ENCODE data around the gene OS9. TPM values are rescaled to one million over a fixed set of nuclear protein-coding genes. Genes with fewer than 3 reads are reported as not detected.

Gene OS9
- total RNA-seq, 1 donor from 2014 or later: 137 TPM

DNA sequence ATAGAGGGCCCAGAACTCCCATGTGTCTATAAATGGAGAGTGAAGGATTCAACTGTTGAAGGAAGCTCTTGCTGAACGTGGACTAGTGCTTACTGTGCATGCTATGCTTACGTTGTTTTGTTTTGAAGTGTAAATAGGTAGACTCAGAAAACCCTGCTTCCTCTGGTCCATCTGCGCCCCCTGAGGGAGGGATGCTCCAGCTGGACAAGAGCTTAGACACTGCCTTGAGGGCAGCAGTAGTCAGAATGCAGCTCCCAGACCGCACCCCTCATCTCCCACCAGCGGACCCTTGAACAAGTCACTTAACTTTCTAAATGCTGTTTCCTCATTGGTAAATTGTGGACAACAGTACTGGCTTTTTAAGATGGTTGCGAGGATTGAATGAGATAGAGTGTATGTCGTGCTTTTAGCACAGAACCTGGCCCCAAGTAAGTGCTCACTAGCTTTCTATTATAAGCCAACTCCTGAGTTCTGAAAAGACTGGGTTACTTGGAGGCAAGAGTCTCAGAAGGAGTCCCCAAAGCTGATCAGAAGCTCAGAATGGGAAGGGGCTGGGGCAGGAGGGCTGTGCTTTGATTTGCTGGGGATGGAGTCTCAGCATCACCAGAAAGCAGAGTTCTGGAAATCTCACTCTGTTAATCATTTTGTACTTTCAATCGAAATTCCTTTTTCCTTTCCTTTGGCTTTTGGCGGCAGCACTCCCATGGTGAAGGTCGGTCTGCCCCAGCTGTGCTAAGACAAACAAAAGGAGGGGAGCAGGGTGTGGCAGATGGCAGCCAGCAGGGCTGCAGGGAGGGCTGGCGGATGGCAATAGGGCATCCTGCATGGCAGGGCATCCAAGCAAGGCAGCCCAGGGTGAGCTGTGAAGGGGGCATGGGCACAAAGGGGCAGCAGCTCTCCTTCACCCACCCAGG lies 29.0 kb downstream of the OS9 start:
- intact Hi-C loops (cut with micrococcal nuclease): no loop called here

DNA sequence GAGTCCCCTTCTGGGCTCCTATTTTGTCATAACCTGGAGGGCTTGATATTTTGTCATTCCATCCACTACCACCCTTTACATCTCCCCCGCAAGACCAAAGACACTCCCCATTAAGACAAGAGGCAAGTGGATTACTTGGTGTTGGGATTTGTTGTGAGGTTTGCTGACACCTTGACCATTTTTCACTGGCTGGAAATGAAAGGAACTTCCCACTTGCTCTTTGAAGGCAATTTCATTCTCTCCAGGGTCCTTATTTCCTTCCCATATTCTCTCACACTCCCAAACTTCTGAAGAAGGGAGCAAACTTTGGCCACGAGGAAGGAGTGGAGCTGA lies 29.7 kb downstream of the OS9 start:
- intact Hi-C loops (cut with micrococcal nuclease): no loop called here

DNA sequence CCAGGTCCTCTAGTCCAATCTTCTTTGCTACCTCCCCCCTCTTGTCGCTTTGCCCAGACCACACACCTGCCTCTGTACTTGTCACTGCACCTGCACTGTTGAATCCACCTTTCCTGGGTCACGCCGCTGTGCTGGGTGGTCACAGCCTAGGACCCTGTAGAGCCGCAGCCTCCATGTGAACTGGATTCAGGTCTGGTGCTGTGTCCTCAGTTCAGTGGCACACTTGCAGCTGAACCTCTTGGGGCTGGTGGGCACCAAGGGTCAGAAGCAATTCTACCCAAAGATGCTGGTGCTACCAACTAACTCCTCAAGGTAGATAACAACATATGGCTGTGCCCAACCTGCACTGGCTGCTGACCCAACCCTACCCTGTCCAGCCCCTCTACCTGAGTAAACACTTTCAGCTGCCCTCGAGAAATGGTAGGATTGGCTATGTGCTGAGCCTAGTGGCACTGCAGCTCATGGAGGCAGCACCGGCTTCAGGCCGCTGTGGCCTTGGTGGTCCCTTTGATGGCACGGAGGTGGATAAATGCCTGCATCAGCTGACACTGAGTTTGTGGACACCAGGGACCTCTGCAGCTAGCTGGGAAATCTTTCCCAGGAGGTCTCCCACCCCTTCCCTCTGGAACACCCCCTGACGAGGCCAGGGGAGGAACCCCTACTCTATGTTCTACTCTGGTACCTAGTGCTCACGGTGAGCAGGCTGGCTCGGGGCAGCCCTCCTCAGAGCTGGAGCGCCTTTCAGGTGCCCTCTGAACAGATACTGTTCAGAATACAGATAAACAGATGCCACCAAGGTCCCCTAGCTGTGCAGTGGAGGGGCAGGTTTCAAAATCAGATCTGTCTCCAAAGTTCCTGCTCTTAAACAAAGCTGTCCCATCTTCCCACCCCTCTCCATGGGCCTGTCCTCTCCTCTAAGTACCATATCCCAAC lies 30.3 kb downstream of the OS9 start:
- intact Hi-C loops (cut with micrococcal nuclease): no loop called here

DNA sequence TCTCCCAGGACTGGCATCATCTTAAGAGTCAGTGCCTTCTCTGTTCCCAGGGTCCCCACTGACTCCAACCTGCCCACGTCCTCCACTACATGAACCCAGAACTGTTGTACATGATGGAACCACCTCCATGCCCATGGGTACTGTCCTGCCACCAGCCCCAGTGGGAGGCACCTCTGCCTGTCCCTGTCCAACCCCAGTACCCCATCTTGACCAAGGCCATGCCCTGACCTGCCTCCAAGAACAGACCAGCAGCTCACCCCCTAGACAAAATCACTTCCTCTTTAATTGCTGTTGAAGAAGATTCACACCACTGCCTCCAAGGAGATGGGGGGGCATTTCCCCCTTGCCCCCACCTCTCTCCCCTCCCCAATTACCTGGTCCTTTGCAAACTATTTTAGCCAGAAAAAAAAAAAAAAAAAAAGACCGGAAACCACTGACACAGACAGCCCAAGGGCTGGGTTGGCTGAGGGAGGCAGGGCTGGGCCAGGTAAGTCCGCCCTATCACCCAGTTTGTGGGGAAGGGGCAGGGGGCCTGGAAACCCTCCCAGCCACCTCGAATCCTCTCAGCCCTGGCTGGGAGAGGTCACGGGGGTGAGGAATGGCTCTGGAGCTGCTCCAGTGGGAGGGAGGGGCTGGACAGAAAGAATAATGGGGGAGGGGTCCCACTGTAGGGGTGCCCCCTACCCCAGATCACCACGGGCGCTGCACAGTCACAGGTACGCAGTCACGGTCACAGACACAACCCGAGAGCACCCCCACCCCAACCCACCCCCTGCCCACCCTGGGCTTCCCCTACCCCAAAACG lies 31.2 kb downstream of the OS9 start:
- intact Hi-C loops (cut with micrococcal nuclease): no loop called here

DNA sequence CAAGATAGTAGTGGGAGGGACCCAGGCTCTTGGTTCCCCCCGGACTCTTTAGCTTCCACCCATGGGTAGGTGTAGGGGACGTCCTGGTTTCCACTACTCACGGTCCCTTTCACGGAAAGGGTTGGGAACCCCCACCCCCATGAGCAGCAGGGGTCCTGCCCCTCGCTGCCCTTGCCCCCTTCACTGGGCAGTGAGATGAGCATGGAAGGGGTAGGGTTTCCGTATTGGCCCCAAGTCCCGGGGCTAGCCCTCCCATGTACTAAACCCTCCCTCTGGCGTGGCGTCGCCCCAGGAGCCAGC lies 31.9 kb downstream of the OS9 start:
- intact Hi-C loops (cut with micrococcal nuclease): loop anchor here (2.0 kb wide), 1 partner anchor 17 kb away; no protein-coding TSS in a partner anchor

DNA sequence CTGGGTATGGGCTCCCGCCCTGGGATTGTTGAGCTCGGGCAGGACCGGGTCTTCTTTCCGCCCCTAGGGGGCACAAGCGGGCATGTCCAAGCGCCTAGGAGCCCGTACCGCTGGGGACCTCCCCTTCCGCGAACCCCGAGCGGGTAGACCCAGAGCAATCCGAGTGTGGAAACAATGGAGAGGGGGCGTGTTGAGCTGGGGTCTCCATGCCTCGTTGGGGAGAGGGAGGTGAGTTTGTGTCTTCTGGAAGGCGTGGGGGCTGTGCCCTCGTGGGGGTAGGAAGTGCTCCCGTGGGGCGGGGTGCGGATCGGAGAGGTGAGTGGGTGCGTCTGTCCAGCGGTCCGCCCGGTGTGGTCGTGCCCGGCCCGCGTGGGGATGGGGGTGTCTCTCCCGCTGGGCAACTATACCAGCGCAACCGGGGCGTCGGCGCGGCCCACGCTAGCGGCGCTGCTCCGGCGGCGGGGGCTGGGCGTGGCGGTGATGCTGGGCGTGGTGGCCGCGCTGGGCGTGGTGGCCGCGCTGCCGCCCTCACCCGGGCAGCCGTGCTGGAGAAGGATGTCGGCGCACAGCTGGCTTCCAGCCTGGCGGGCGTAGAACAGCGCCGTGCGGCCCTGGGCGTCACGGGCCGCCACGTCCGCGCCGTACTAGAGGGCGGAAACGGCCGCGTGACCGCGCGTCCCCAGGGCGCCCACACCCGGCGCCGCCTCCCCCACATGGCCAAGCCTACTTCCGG lies 32.4 kb downstream of the OS9 start:
- intact Hi-C loops (cut with micrococcal nuclease): loop anchor here (2.0 kb wide), 1 partner anchor 16 kb away; no protein-coding TSS in a partner anchor

DNA sequence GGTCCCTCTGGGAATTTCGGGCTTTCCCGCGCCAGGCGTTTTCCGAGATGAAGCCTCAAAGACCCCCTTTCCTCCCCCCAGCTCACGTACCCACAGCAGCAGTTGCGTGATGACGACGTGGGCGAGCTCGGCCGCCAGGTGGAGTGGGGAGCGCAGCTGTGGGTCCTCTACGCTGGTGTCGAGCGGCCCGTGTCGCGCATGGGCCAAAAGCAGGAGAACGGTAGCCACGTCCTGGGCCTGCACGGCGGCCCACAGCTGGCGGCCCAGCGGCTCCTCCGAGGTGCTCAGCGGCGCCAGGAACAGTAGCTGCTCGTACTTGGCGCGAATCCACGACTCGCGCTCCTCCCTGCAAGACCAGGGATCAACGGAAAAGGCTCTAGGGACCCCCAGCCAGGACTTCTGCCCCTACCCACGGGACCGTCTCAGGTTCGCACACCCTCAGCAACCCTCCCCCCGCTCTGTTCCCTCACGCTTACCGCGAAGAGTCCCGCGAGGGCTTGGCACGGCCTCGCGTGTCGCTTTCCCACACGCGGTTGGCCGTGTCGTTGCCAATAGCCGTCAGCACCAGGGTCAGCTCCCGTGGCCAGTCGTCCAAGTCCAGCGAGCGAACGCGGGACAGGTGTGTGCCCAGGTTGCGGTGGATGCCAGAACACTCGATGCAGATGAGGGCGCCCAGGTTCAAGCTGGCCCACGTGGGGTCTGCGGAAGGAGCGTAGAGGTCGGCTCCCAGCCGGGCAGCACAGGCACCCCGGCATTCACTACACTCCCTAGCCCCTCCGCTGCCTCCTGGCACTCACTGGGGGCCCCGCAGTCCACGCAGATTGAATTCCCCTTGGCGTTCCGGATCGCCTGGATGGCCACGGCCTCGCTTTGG lies 33.2 kb downstream of the OS9 start:
- intact Hi-C loops (cut with micrococcal nuclease): loop anchor here (2.0 kb wide), 1 partner anchor 16 kb away; no protein-coding TSS in a partner anchor

DNA sequence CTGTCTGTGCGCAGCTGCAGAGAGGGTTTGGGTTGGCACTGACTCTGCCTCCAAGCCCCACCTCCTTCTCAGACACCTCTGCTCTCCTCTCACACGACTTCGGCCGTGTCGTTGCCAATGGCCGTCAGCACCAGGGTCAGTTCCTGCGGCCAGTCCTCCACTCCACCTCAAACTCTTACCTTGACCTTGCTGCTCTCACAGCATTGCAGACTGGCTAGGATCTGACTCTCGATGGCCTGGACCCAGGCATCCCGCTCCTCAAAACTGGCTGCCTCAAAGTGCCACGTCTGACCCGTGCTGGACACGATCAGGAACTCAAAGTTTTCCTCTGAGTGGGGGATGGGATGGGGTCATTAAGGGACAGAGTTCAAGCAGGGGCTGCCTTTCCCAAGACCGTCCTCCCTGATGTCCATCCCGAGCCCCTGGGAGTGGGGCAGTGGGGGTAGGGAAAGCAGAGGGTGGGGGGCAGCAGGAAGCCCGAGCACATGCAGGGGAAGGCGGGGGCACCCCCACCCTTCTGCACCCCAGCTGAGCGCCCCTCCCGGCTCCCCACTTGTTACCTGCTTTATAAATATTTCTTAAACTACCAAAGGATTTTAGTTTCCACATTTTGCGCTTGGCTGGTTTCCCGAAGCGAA lies 33.9 kb downstream of the OS9 start:
- intact Hi-C loops (cut with micrococcal nuclease): loop anchor here (2.0 kb wide), 1 partner anchor 15 kb away; no protein-coding TSS in a partner anchor

DNA sequence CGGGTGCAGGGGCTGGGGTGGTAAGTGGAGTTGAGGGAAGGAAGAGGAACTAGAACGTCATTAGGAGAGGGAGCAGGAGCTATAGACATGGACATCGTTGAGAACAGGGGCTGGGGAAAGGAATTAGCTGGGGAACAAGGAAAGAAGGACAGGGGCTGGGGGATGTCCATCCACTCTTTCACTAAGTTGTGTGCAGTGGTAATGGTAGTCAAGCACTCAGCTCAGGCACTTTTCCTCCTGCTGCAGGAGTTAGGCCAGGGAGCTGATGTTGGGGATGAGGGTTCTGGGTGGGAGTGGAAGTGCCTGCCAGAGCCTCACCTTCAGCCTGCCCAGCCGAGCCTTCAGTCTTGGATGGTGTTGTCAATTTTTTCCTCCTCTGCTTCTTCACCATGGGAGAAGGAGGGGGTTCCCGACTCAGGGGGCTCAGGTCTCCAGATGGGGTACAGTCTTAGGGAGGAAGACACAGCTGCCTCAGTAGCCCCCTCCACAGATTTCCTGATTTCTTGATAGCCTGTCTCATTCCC lies 35.5 kb downstream of the OS9 start:
- intact Hi-C loops (cut with micrococcal nuclease): no loop called here

DNA sequence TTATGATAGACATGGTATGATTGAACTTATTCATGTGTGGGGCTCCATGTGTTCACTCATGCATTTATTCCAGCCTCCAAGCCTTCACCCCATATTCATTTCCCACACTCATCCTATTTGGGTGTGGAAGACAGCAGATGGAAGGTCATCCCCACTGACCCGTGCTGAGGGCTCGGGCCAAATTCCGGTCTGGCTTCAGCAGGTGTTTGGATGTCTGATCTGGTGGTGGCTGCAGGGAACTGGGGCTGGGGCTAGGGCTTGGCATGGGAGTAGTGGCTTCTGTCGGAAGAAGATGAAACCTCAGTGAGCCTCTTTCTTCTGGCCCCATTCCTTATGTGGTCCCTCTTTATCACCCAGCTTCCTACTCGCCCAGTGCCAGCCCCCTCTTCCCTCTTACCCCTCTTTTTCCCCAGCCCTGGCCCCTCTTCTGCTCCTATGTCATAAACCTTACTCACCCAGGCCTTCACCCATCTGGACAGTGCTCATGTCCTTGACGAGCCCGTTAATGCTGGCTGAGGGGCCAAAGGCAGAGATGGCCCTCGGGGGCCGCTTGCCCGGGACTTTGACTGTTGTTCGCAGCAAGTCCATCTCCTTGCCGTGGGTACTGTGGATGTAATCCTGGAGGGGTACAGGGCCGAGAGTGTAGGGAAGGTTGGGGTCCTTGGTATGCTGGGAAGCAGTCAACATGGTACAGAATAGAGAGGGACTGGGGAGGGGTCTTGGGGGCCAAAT lies 36.6 kb downstream of the OS9 start:
- intact Hi-C loops (cut with micrococcal nuclease): no loop called here

DNA sequence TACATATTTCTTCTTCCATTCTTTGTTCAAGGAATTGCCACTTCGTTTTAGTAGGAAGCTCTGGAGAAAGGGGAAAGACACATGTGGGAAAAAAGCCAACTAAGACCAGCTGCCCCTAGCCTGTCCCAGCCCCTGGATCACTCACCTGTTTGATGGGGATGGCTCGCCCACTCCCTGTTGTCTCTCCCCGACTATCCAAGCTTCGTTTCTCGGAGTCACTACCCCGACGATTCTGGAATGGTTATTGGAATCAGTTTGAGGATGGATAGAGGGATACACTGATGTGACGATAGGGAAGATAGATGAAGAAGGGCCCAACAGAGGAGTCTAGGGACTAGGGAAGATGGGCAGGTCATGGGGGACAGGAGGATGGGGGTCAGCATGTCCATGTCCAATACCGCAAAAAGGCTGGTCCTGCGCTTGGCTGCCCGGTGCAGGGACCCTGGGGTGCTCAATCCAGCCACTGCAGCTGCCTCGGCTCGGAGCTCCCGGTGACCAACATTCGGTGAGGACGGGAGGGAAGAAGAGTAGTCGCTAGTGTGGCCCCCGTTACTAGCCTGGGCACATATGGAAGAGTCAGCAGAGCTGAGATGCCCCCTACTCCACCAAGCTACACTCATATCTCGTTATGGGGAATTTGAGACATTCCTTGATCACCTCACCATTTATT lies 37.6 kb downstream of the OS9 start:
- intact Hi-C loops (cut with micrococcal nuclease): no loop called here

DNA sequence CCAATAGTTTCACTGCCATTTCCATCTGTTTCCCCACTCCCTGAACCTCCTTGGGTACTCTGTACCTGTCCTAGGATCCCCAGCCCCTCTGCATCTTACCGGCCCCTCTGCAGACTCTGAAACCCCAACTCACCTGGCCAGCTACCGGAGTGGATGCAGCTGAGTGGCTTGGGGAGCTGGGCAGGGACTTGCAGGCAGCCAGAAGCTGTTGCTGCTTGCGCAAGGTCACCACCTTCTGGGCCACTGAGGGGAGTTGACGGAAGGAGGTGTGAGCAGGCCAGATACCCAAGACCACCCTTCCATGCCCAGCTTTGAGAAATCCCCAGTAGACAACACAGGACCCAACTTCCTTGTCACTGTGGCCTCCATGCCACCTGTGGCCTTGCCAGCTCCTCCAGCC lies 38.3 kb downstream of the OS9 start:
- intact Hi-C loops (cut with micrococcal nuclease): no loop called here

DNA sequence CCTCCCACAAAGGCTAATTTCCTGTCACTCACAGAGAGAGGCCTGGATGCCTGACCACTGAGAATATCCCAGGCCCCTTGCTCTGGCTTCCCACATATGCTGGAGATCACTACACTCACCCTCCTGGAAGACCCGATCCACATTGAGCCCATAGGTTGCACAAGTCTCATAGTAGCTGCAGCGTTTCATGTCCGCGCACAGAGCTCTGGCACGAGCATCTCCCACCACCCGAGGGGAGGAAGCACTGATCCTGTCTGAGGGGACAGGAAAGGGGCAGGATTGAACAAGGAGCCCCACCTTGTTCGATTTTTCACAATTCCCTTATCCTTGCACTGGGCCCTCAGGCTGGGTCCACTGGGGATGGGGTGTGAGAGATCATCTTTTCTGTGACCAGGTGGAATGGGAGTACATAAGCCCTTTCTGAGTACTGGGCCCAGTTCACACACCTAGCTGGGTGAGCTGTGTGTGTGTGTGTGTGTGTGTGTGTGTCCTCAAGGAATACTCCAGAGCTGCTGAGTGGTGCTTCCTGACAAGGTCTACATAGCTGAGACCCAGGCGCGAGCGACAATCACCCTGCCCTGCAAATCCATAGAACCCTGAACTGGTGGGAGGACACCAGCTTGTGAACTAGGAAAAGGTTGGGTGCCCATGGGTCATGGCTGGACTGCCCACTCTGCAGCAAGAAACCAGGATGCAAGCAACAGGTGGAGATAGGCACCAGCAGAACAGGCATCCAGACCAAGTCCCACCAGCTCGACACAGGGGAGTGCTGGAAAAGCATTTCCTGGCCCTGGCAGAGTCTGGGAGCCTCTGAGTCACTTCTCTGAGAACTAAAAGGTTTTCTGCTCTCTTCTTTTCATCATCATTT lies 39.0 kb downstream of the OS9 start:
- intact Hi-C loops (cut with micrococcal nuclease): no loop called here

DNA sequence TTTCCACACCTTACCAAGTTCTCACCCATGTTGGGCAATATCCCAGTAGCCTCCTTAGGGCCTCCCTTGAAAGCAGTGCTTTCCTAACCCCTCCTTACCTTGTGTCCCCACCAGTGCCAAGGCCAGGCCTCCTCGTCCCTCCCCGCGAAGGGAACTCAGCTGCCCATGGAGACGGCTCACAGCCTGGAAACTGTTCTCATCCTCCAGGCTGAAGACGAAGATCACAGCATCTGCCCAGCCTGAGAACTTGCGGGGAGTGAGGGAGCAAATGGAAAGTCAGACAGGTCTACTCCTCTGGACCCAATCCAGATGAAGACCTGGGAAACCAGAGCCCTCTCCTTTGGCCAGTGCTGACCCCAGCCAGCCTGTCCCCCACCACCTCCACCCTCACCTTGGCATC lies 40.0 kb downstream of the OS9 start:
- intact Hi-C loops (cut with micrococcal nuclease): no loop called here

DNA sequence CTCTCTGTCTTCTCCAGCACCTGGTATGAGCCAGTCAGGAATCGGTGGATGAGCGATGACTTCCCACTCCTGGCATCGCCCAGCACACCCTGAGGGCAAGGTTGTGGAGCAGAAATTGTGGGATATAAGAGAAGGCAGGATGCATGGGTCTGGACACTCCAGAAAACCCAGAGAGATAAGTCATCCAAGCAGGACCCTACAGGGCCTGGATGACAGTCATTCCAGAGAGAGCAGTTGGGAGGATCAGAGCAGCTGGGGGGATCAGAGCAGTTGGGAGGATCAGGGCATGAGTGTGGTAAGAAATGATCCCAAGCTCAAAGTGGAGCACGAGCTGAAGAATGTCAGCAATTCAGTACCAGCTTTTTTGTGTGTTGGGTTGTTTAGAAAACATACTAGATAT lies 40.7 kb downstream of the OS9 start:
- intact Hi-C loops (cut with micrococcal nuclease): no loop called here

DNA sequence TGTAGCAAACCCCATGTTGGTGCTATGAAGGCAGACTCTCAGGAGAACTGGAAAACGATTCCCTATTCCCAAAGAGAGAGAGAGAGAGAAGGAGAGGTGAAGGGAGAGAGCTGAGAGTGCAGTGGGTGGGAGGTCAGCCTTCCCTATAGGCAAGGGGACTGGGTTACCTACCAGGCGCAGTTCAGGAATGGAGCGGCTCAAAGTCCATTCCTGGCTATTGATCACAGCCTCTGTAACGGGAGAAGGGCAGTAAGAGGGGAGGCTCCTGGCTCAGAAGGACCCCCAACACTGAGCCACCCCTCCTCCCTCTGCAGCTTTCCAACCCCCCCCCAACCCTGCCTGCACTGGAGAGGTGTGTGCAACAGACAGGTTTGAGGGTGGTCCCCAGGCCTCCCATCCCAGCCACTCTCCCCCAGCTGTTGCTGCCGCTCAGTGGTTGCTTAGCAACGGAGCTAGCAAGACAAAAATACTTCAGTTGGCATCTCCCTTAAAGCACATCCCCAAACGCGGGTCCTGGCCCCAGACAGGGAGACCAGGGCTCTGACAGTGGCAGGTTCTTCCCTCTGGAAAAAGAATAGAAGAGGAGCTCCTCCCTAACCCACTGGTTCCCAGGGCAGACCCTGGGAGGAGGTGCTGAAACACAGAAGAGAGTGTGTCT lies 41.4 kb downstream of the OS9 start:
- intact Hi-C loops (cut with micrococcal nuclease): no loop called here

Measured in T-helper 2 cell treated with Interferon-gamma antibody and Interleukin-4, amounts not matched to agents 100 ng/mL and 5 ng/mL, for 36 hours (primary cell).